Panc1 (cell line): ENCODE results near the gene FHIT. TPM values are rescaled to one million over a fixed set of nuclear protein-coding genes. Genes with fewer than 3 reads are reported as not detected.
"Not testable (repeated sequence)": the region's sequence is repeated elsewhere in the genome, so short reads cannot be mapped to it uniquely, and the experiment has no call there.

Experiments
- ATAC-seq: fragments of 200-7000 bp; cut with Tn5 transposase; 2 replicates; pipeline ENCODE4 v1.9.1; 2020; ENCODE audit warnings: mild to moderate bottlenecking, moderate library complexity
- BruUV-seq: library from RNA; stranded (reverse); fragments of 400-500 nt; replicated peaks from 2 replicates; lab custom pipeline; 2021; lab: Mats Ljungman, UMichigan
- CTCF ChIA-PET: fragments of 300-600 bp; sonication (Branson Sonifier 250); formaldehyde crosslinking; loops from one replicate; lab custom pipeline; 2022; ENCODE audit warnings: antibody characterized with exemption; lab: Charles Lee
- POLR2A ChIA-PET: fragments of 300-600 bp; sonication (Branson Sonifier 250); formaldehyde crosslinking; loops from one replicate; lab custom pipeline; 2022; ENCODE audit warnings: antibody characterized with exemption; lab: Charles Lee
- DNase-seq: peaks from one replicate; pipeline ENCODE4 v3.0.0-alpha.2; 2010; ENCODE audit warnings: low read depth, low spot score
- H3K27ac ChIP-seq: 2 replicates; pipeline ENCODE4 v1.5.1; 2011; ENCODE audit warnings: mild to moderate bottlenecking, low read length, inconsistent platforms
- H3K27me3 ChIP-seq: fragments of 200-500 bp; sonication (Bioruptor generic); 2 replicates; pipeline ENCODE4 v1.6.0; 2014; ENCODE audit warnings: low read length, inconsistent platforms; ENCODE audit not compliant: control insufficient read depth, insufficient read depth
- H3K36me3 ChIP-seq: fragments of 200-500 bp; sonication (Bioruptor generic); 2 replicates; pipeline ENCODE4 v1.5.1; 2014; ENCODE audit warnings: inconsistent platforms, mild to moderate bottlenecking, low read length, moderate library complexity; ENCODE audit not compliant: control insufficient read depth, insufficient read depth
- H3K4me1 ChIP-seq: 2 replicates; pipeline ENCODE4 v1.5.1; 2011; ENCODE audit warnings: inconsistent platforms, mild to moderate bottlenecking, low read length, moderate library complexity; ENCODE audit not compliant: control insufficient read depth, insufficient read depth
- H3K4me3 ChIP-seq, 2 experiments: 2 replicates each; pipeline ENCODE4 v1.5.1; 2011 to 2012; ENCODE audit warnings: low read depth in 2 of 2, low read length in 2 of 2, mild to moderate bottlenecking in 2 of 2, inconsistent platforms in 1 of 2, moderate library complexity in 1 of 2
- H3K9me3 ChIP-seq: fragments of 200-500 bp; sonication (Bioruptor generic); 2 replicates; pipeline ENCODE4 v1.5.1; 2014; ENCODE audit warnings: low read depth, mild to moderate bottlenecking, inconsistent platforms, low read length, moderate library complexity; ENCODE audit not compliant: control insufficient read depth, insufficient read depth
- POLR2AphosphoS5 ChIP-seq: IDR thresholded peaks from 2 replicates; pipeline ENCODE4 v1.6.1; 2012; ENCODE audit warnings: mild to moderate bottlenecking, low read depth, low read length, moderate library complexity
- SIN3A ChIP-seq: IDR thresholded peaks from 2 replicates; pipeline ENCODE4 v1.6.1; 2012; ENCODE audit warnings: low read depth, mild to moderate bottlenecking, low read length, moderate library complexity, borderline replicate concordance; ENCODE audit not compliant: insufficient read depth
- TCF7L2 ChIP-seq: IDR thresholded peaks from 2 replicates; pipeline ENCODE4 v1.6.1; 2011; ENCODE audit warnings: mild to moderate bottlenecking, low read depth, low read length, inconsistent platforms
- in situ Hi-C: cut with HindIII; loops from 2 replicates; pipeline ENCODE4 v1.10.0; 2016; ENCODE audit warnings: low sequenced_read_pairs, low pct_unique_long_range_greater_than_20kb
- intact Hi-C: fragments of 100-400 bp; cut with micrococcal nuclease; formaldehyde crosslinking; loops from one replicate; pipeline ENCODE4 v1.10.0; 2022; ENCODE audit not compliant: unreplicated experiment
- total RNA-seq: library from RNA; stranded (reverse); gene quantifications from one replicate; pipeline ENCODE4 v1.2.1, GENCODE V29; 2021; ENCODE audit not compliant: unreplicated experiment
- TF ChIP-seq, protein P1 (sequence below), 2 experiments: IDR thresholded peaks; 2 replicates each; pipeline ENCODE4 v1.6.1; 2011 to 2012; ENCODE audit warnings: low read depth in 2 of 2, control low read depth in 1 of 2, low read length in 1 of 2, mild to moderate bottlenecking in 1 of 2, moderate library complexity in 1 of 2; ENCODE audit not compliant: insufficient read depth in 1 of 2
- TF ChIP-seq, protein P2 (sequence below): fragments of 450-650 bp; IDR thresholded peaks from 2 replicates; pipeline ENCODE4 v1.5.1; 2017; ENCODE audit warnings: mild to moderate bottlenecking

The FHIT gene
- total RNA-seq, 1 experiment from 2014 or later, result 2.2 TPM

DNA sequence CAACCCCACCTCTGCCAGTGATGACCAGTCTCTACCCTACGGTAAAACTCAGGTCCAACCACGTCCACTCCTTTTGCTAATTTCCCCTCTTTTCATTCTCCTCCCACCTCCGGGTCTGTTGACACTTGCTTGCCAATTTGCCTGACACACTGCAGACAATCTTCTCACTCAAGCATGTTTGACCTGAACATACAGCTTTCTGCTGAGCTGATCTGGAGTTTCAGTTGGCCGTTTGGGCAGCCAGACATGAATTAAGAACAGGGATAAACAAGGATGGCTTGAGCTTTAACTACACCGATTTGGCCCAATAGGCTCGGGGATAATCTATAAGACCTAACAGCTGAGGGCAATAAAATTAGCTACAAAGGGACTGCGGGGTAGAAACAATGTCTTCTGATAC lies 1442.8 kb downstream of the FHIT start:
- CTCF ChIA-PET, result no interaction called here
- intact Hi-C loops, result no loop called here
- H3K36me3 ChIP-seq, result no peaks in the 10 kb centered on the region
- BruUV-seq, result no TSS peak
- in situ Hi-C loops, result no loop called here
- no peaks in the 10 kb centered on the region for H3K4me1 ChIP-seq
- TF ChIP-seq SIN3A, result no peak
- TF ChIP-seq, protein P1, sequence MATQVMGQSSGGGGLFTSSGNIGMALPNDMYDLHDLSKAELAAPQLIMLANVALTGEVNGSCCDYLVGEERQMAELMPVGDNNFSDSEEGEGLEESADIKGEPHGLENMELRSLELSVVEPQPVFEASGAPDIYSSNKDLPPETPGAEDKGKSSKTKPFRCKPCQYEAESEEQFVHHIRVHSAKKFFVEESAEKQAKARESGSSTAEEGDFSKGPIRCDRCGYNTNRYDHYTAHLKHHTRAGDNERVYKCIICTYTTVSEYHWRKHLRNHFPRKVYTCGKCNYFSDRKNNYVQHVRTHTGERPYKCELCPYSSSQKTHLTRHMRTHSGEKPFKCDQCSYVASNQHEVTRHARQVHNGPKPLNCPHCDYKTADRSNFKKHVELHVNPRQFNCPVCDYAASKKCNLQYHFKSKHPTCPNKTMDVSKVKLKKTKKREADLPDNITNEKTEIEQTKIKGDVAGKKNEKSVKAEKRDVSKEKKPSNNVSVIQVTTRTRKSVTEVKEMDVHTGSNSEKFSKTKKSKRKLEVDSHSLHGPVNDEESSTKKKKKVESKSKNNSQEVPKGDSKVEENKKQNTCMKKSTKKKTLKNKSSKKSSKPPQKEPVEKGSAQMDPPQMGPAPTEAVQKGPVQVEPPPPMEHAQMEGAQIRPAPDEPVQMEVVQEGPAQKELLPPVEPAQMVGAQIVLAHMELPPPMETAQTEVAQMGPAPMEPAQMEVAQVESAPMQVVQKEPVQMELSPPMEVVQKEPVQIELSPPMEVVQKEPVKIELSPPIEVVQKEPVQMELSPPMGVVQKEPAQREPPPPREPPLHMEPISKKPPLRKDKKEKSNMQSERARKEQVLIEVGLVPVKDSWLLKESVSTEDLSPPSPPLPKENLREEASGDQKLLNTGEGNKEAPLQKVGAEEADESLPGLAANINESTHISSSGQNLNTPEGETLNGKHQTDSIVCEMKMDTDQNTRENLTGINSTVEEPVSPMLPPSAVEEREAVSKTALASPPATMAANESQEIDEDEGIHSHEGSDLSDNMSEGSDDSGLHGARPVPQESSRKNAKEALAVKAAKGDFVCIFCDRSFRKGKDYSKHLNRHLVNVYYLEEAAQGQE (IDR thresholded peaks at IDR 0.05; ENCODE audit: insufficient read depth in 1 of 2, low read depth in 2 of 2, low read length in 1 of 2), result no peak
- no peak for TF ChIP-seq TCF7L2
- no peak for TF ChIP-seq POLR2AphosphoS5
- TF ChIP-seq, protein P2, sequence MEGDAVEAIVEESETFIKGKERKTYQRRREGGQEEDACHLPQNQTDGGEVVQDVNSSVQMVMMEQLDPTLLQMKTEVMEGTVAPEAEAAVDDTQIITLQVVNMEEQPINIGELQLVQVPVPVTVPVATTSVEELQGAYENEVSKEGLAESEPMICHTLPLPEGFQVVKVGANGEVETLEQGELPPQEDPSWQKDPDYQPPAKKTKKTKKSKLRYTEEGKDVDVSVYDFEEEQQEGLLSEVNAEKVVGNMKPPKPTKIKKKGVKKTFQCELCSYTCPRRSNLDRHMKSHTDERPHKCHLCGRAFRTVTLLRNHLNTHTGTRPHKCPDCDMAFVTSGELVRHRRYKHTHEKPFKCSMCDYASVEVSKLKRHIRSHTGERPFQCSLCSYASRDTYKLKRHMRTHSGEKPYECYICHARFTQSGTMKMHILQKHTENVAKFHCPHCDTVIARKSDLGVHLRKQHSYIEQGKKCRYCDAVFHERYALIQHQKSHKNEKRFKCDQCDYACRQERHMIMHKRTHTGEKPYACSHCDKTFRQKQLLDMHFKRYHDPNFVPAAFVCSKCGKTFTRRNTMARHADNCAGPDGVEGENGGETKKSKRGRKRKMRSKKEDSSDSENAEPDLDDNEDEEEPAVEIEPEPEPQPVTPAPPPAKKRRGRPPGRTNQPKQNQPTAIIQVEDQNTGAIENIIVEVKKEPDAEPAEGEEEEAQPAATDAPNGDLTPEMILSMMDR, result no peak
- ATAC-seq (no peak), DNase-seq (no peak)
- POLR2A ChIA-PET, result no interaction called here
- no peaks in the 10 kb centered on the region for H3K9me3 ChIP-seq
- H3K4me3 ChIP-seq, result no peak overlapping the region
- H3K27ac ChIP-seq, result no peak overlapping the region
- no peaks in the 10 kb centered on the region for H3K27me3 ChIP-seq

DNA sequence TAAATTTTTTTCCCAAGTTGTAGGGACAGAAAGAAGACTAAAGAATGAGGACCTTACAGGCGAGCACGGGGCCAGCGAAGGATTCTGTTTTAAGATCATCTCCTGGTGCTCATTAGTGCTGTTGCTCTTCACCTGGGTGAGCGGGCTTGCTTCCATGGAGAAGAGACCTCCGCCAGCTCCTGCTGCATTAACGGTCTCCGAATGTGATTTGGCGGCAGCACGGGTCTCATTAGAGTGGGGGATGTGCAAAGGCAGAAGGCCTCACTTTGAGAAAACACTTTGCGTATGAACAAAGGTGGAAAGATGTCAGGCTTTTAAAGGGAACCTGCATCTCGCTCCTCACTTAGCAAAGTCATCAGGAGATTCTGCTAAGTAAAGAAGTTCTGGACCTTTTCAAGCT lies 1448.0 kb downstream of the FHIT start:
- intact Hi-C loops (no loop called here), in situ Hi-C loops (no loop called here)
- H3K4me1 ChIP-seq, result no peaks in the 10 kb centered on the region
- CTCF ChIA-PET, result no interaction called here
- no TSS peak for BruUV-seq
- POLR2A ChIA-PET, result no interaction called here
- H3K4me3 ChIP-seq, result no peak overlapping the region
- H3K9me3 ChIP-seq, result no peaks in the 10 kb centered on the region
- no peaks in the 10 kb centered on the region for H3K27me3 ChIP-seq
- TF ChIP-seq POLR2AphosphoS5 (no peak), TCF7L2 (no peak), SIN3A (no peak)
- TF ChIP-seq, protein P1 (IDR thresholded peaks at IDR 0.05; ENCODE audit: insufficient read depth in 1 of 2, low read depth in 2 of 2, low read length in 1 of 2), result no peak
- TF ChIP-seq, protein P2, result no peak
- no peak overlapping the region for H3K27ac ChIP-seq
- DNase-seq (no peak), ATAC-seq (no peak)
- no peaks in the 10 kb centered on the region for H3K36me3 ChIP-seq

DNA sequence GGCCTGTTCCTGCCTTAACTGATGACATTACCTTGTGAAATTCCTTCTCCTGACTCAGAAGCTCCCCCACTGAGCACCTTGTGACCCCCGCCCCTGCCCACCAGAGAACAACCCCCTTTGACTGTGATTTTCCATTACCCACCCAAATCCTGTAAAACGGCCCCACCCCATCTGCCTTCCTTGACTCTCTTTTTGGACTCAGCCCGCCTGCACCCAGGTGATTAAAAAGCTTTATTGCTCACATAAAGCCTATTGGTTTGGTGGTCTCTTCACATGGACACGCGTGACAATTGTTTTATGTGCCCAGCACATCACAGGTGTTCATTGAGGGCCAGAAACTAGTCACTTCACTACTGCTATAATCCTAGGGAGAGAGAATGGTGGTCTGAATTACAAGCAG lies 1448.8 kb downstream of the FHIT start:
- intact Hi-C loops, ATAC-seq, in situ Hi-C loops, H3K27ac ChIP-seq, POLR2A ChIA-PET, DNase-seq, H3K27me3 ChIP-seq, H3K4me1 ChIP-seq, BruUV-seq, CTCF ChIA-PET, H3K36me3 ChIP-seq, H3K9me3 ChIP-seq, H3K4me3 ChIP-seq: not testable (repeated sequence)
